HepG2 (cell line): ENCODE measurements around the gene GRM1. TPM values are rescaled to one million over a fixed set of nuclear protein-coding genes. Genes with fewer than 3 reads are reported as not detected.

Experiments used
- ATAC-seq: fragments of 200-7000 bp; cut with Tn5 transposase; 3 replicates; pipeline ENCODE4 v1.9.1; 2020; ENCODE audit warnings: mild to moderate bottlenecking, moderate library complexity
- BruUV-seq: library from RNA; stranded (reverse); fragments of 400-500 nt; replicated peaks from 2 replicates; lab custom pipeline; 2021; lab: Mats Ljungman, UMichigan
- CTCF ChIA-PET: fragments of 300-600 bp; formaldehyde crosslinking; extraction: SDS; loops from one replicate; lab custom pipeline; 2021; ENCODE audit warnings: low total read pairs, inconsistent platforms, low intra/inter-chr PET ratio; lab: Yijun Ruan, JAX
- POLR2A ChIA-PET: fragments of 350-600 bp; sonication (Branson Sonifier 250); formaldehyde crosslinking; loops from one replicate; lab custom pipeline; 2020; ENCODE audit warnings: antibody characterized with exemption, inconsistent platforms; lab: Yijun Ruan, JAX
- DNase-seq: peaks from one replicate; pipeline ENCODE4 v3.0.0-alpha.2; 2015; ENCODE audit warnings: low spot score
- FAIRE-seq: peaks from 3 replicates; lab custom pipeline; 2011; peaks lifted over from hg19 to GRCh38; lab: Jason Lieb, UNC
- H2AFZ ChIP-seq: one replicate; pipeline ENCODE4 v1.6.1; 2011; ENCODE audit warnings: low read length, inconsistent platforms
- H3K27ac ChIP-seq: fragments of 300-600 bp; 3 replicates; pipeline ENCODE4 v1.8.0; 2011; ENCODE audit warnings: mixed run types, mild to moderate bottlenecking, mixed read lengths, low read length, inconsistent platforms; ENCODE audit not compliant: insufficient read depth; ENCODE audit errors: extremely low read length
- H3K27me3 ChIP-seq, 2 experiments: fragments of 200-600 bp in 1 of 2; 2 replicates in 1 of 2; 3 replicates in 1 of 2; pipeline versions ENCODE4 v1.6.0 to v1.8.0; 2011; ENCODE audit warnings: low read length in 2 of 2, mild to moderate bottlenecking in 2 of 2, moderate library complexity in 2 of 2, inconsistent platforms in 1 of 2; ENCODE audit not compliant: insufficient read depth in 2 of 2, control insufficient read depth in 1 of 2
- H3K36me3 ChIP-seq, 2 experiments: fragments of 200-600 bp in 1 of 2; replicated peaks in 1 of 2; 2 replicates in 1 of 2; 3 replicates in 1 of 2; pipeline versions ENCODE4 v1.5.1 to v1.8.0; 2011; ENCODE audit warnings: low read length in 2 of 2, inconsistent platforms in 1 of 2; ENCODE audit not compliant: insufficient read depth in 2 of 2, control insufficient read depth in 1 of 2
- H3K4me1 ChIP-seq: 2 replicates; pipeline ENCODE4 v1.5.1; 2012; ENCODE audit warnings: low read length, inconsistent platforms; ENCODE audit not compliant: insufficient read depth
- H3K4me2 ChIP-seq: 2 replicates; pipeline ENCODE4 v1.6.0; 2011; ENCODE audit warnings: low read depth, low read length, inconsistent platforms
- H3K4me3 ChIP-seq, 3 experiments: fragments of 200-600 bp in 1 of 3; sonication (generic), shearing (Covaris generic) in 1 of 3; replicated peaks in 1 of 3; 2 replicates each; pipeline ENCODE4 v1.5.1; 2011 to 2016; ENCODE audit warnings: low read length in 3 of 3, inconsistent platforms in 2 of 3, low read depth in 2 of 3, mild to moderate bottlenecking in 2 of 3, control low read depth in 1 of 3, mixed read lengths in 1 of 3; ENCODE audit not compliant: insufficient read depth in 1 of 3
- H3K79me2 ChIP-seq: one replicate; pipeline ENCODE4 v1.6.1; 2011; ENCODE audit warnings: low read length, inconsistent platforms; ENCODE audit not compliant: insufficient read depth
- H3K9ac ChIP-seq: 2 replicates; pipeline ENCODE4 v1.6.0; 2011; ENCODE audit warnings: mild to moderate bottlenecking, low read depth, low read length, inconsistent platforms; ENCODE audit not compliant: insufficient read depth
- H3K9me3 ChIP-seq: 2 replicates; pipeline ENCODE4 v1.5.1; 2012; ENCODE audit warnings: mild to moderate bottlenecking, low read length
- H4K20me1 ChIP-seq: 2 replicates; pipeline ENCODE4 v1.6.0; 2011; ENCODE audit warnings: inconsistent platforms, mild to moderate bottlenecking, low read length, moderate library complexity; ENCODE audit not compliant: insufficient read depth
- AGO1 ChIP-seq: fragments of 200-400 bp; formaldehyde crosslinking; IDR thresholded peaks from 2 replicates; pipeline ENCODE4 v1.6.1; 2017; ENCODE audit warnings: mild to moderate bottlenecking, low read depth, low read length, moderate library complexity; ENCODE audit not compliant: poor library complexity, severe bottlenecking
- ARNTL ChIP-seq: sonication (generic); formaldehyde crosslinking; IDR thresholded peaks from 2 replicates; pipeline ENCODE4 v1.4.0; 2020; ENCODE audit warnings: mild to moderate bottlenecking, missing genetic modification reagents
- CREB1 ChIP-seq, 2 experiments: fragments of 450-650 bp in 1 of 2; IDR thresholded peaks; 2 replicates each; pipeline ENCODE4 v1.6.1; 2016 to 2017; ENCODE audit warnings: control low read depth in 1 of 2, mild to moderate bottlenecking in 1 of 2, missing compliant biosample characterization in 1 of 2, missing genetic modification characterization in 1 of 2
- DNMT1 ChIP-seq: sonication (generic); formaldehyde crosslinking; IDR thresholded peaks from 2 replicates; pipeline ENCODE4 v1.5.1; 2020; ENCODE audit warnings: mild to moderate bottlenecking, missing genetic modification reagents
- MNT ChIP-seq: fragments of 450-650 bp; IDR thresholded peaks from 2 replicates; pipeline ENCODE4 v1.6.1; 2016
- ZSCAN21 ChIP-seq: sonication (generic); formaldehyde crosslinking; IDR thresholded peaks from 2 replicates; pipeline ENCODE4 v1.8.0; 2022; ENCODE audit warnings: mild to moderate bottlenecking, missing genetic modification reagents, moderate library complexity, borderline replicate concordance
- WGBS: methylation state at CpG from one replicate; pipeline ENCODE4 v1.1.6; 2017; ENCODE audit warnings: low lambda C conversion rate; 5-methylcytosine and 5-hydroxymethylcytosine counted together
- in situ Hi-C: cut with HindIII; loops from 2 replicates; pipeline ENCODE4 v1.10.0; 2017; ENCODE audit warnings: low pct_unique_long_range_greater_than_20kb; ENCODE audit not compliant: extremely low pct_ligation_motif_present
- intact Hi-C: fragments of 100-400 bp; cut with micrococcal nuclease; formaldehyde crosslinking; loops from one replicate; pipeline ENCODE4 v1.10.0; 2022; ENCODE audit not compliant: unreplicated experiment
- polyA plus RNA-seq, 8 experiments: library from polyadenylated mRNA; depleted of rRNA in 3 of 8; stranded (reverse) in 7 of 8; unstranded in 1 of 8; fragments of >200 nt; fragmentation: Illumina TruSeq in 4 of 8; extraction: Trizol in 4 of 8; gene quantifications; 2 replicates each; pipeline versions ENCODE4 v1.2.1 to v1.2.3, GENCODE V29; 2011 to 2016; ENCODE audit warnings: low read depth in 4 of 8, missing spikeins in 1 of 8, mixed read lengths in 1 of 8; ENCODE audit not compliant: insufficient read depth in 1 of 8
- total RNA-seq, 5 experiments: library from RNA; depleted of rRNA; stranded (reverse); fragments of >200 nt; fragmentation: Illumina TruSeq; extraction: Trizol; gene quantifications; 2 replicates each; pipeline ENCODE4 v1.2.3, GENCODE V29; 2016; ENCODE audit warnings: low read depth in 1 of 5

The GRM1 gene
- total and polyA plus RNA-seq, 2 of the 13 experiments (the other 11 are each of a cell fraction or from before 2014, with no cell fraction given) = 0.09 TPM; not detected in 1

- no peak overlapping the region for H2AFZ ChIP-seq
- CTCF ChIA-PET = no interaction called here
- ATAC-seq = no peak
- no peak for DNase-seq
- BruUV-seq = no TSS peak
- intact Hi-C loops = no loop called here
- H3K27me3 ChIP-seq = no peaks in the 10 kb centered on the region
- H3K27ac ChIP-seq = no peak overlapping the region
- no peaks in the 10 kb centered on the region for H4K20me1 ChIP-seq
- no peak overlapping the region for H3K4me2 ChIP-seq
- TF ChIP-seq ARNTL (CRISPR knock-in tag) (no peak), AGO1 (no peak), ZSCAN21 (CRISPR knock-in tag) (no peak)
- H3K4me1 ChIP-seq = no peaks in the 10 kb centered on the region
- no peaks in the 10 kb centered on the region for H3K79me2 ChIP-seq
- no peak overlapping the region for H3K9ac ChIP-seq
- no peaks in the 10 kb centered on the region for H3K36me3 ChIP-seq
- H3K9me3 ChIP-seq = no peaks in the 10 kb centered on the region
- no peak for FAIRE-seq
- in situ Hi-C loops = no loop called here
- POLR2A ChIA-PET = no interaction called here
- WGBS = 61% methylated on average over 54 of the region's 59 CpGs
- no peak overlapping the region for H3K4me3 ChIP-seq
Observed at GRCh38 chr6:146433881-146434731, 405.2 kb downstream of the GRM1 start.

GRCh38 chr6:146434732-146435390, 406.0 kb downstream of the GRM1 start:
- Histone ChIP-seq H3K9me3 (no peaks in the 10 kb centered on the region), H3K9ac (no peak overlapping the region), H3K79me2 (no peaks in the 10 kb centered on the region), H4K20me1 (no peaks in the 10 kb centered on the region), H3K27ac (no peak overlapping the region)
- no TSS peak for BruUV-seq
- no peak for FAIRE-seq
- TF ChIP-seq DNMT1 (CRISPR knock-in tag) (no peak), CREB1 (IDR thresholded peaks at IDR 0.05) (peak; percentile 25; the same call in 1 of the 2 replicates), CREB1 (CRISPR knock-in tag; IDR thresholded peaks at IDR 0.05) (no peak), MNT (peak; percentile 94)
- TF ChIP-seq, all 625 proteins: peak for 2
- 32% methylated on average over 15 of the region's 15 CpGs for WGBS
- in situ Hi-C loops (no loop called here), intact Hi-C loops (no loop called here)
- Histone ChIP-seq H3K36me3 (no peaks in the 10 kb centered on the region), H3K4me2 (no peak overlapping the region), H3K27me3 (no peaks in the 10 kb centered on the region), H3K4me3 (no peak overlapping the region), H3K4me1 (no peaks in the 10 kb centered on the region), H2AFZ (no peak overlapping the region)
- ChIA-PET CTCF (no interaction called here), POLR2A (no interaction called here)
- no peak for ATAC-seq
- no peak for DNase-seq
